AG09309 (cell line): ENCODE measurements around the gene DHRS11.
"Not testable (repeated sequence)": the region's sequence is repeated elsewhere in the genome, so short reads cannot be mapped to it uniquely, and the experiment has no call there.

Source experiments
- DNase-seq: peaks from one replicate; pipeline ENCODE4 v3.0.0-alpha.2; 2010; ENCODE audit warnings: low read depth
- H3K4me3 ChIP-seq: 2 replicates; pipeline ENCODE4 v1.5.1; 2011; ENCODE audit warnings: mild to moderate bottlenecking, low read depth, low read length, moderate library complexity; ENCODE audit not compliant: control insufficient read depth
- CTCF ChIP-seq: IDR thresholded peaks from 2 replicates; pipeline ENCODE4 v1.5.1; 2011; ENCODE audit warnings: mild to moderate bottlenecking, low read depth, low read length, inconsistent platforms; ENCODE audit not compliant: insufficient read depth, control insufficient read depth; ENCODE audit errors: missing control alignments

Gene DHRS11

GRCh38 chr17:36599546-36600250, 8.0 kb downstream of the DHRS11 start:
- no peak for DNase-seq
- TF ChIP-seq CTCF, result no peak
- H3K4me3 ChIP-seq, result no peak overlapping the region

GRCh38 chr17:36600465-36600864, 8.8 kb downstream of the DHRS11 start:
- TF ChIP-seq CTCF, result no peak
- DNase-seq, result no peak
- H3K4me3 ChIP-seq, result peak overlapping the region; percentile 89

- TF ChIP-seq CTCF, result no peak
- H3K4me3 ChIP-seq, result peak overlapping the region; percentile 89
- no peak for DNase-seq
Measured at GRCh38 chr17:36600936-36601302, 9.2 kb downstream of the DHRS11 start.

GRCh38 chr17:36601303-36602029, 9.8 kb downstream of the DHRS11 start, which contains the start of gene MRM1:
TSS of gene MRM1 (plus strand) at chr17:36601583. CDS start at chr17:36601811, 228 bp downstream.
- TF ChIP-seq CTCF, result peak; percentile 26
- peak; percentile 58 for DNase-seq
- H3K4me3 ChIP-seq, result peak within 1 kb of the TSS; percentile 89

- no peak for DNase-seq
- TF ChIP-seq CTCF, result no peak
- peak overlapping the region; percentile 89 for H3K4me3 ChIP-seq
Measured at GRCh38 chr17:36602030-36602748, 10.5 kb downstream of the DHRS11 start.

- DNase-seq, result no peak
- TF ChIP-seq CTCF, result peak; percentile 85
- H3K4me3 ChIP-seq, result peak overlapping the region; percentile 89
Measured at GRCh38 chr17:36602924-36603384, 11.3 kb downstream of the DHRS11 start.

GRCh38 chr17:36605028-36605427, 13.3 kb downstream of the DHRS11 start:
- DNase-seq, result not testable (repeated sequence)

More at GRCh38 chr17:36605028-36605427, 13.3 kb downstream of the DHRS11 start:
- H3K4me3 ChIP-seq, result not testable (repeated sequence)
